ENCODE measurements around the gene GBGT1.

The GBGT1 gene

DNA sequence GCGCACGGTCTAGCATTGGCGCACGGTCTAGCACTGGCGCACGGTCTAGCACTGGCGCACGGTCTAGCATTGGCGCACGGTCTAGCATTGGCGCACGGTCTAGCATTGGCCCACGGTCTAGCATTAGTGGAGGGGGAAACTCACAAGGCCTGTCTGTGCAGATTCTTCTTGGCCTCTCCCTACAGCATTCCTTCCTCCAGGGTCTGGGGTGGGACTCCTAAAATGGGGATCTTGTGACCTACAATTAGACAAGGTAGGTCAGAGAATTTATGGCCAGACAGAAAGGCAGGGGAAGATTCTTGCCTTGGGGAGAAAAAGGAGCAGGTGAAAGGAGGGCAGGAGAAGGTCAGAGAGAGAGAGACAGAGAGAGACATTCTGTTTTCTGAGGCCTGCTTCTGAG is 5.4 kb upstream of the GBGT1 start:
- Histone ChIP-seq H3K4me3 (ENCODE audit: low read depth, low read length) (no peak overlapping the region), H3K27me3 (ENCODE audit: insufficient read depth, low read depth, severe bottlenecking) (no peaks in the 10 kb centered on the region), H3K27ac (no peak overlapping the region), H3K36me3 (no peaks in the 10 kb centered on the region), H3K9me3 (ENCODE audit: severe bottlenecking) (no peaks in the 10 kb centered on the region)
- TF ChIP-seq, protein P1, sequence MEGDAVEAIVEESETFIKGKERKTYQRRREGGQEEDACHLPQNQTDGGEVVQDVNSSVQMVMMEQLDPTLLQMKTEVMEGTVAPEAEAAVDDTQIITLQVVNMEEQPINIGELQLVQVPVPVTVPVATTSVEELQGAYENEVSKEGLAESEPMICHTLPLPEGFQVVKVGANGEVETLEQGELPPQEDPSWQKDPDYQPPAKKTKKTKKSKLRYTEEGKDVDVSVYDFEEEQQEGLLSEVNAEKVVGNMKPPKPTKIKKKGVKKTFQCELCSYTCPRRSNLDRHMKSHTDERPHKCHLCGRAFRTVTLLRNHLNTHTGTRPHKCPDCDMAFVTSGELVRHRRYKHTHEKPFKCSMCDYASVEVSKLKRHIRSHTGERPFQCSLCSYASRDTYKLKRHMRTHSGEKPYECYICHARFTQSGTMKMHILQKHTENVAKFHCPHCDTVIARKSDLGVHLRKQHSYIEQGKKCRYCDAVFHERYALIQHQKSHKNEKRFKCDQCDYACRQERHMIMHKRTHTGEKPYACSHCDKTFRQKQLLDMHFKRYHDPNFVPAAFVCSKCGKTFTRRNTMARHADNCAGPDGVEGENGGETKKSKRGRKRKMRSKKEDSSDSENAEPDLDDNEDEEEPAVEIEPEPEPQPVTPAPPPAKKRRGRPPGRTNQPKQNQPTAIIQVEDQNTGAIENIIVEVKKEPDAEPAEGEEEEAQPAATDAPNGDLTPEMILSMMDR (IDR thresholded peaks at IDR 0.05; ENCODE audit: low read depth, low read length), result no peak
- no peak for DNase-seq

DNA sequence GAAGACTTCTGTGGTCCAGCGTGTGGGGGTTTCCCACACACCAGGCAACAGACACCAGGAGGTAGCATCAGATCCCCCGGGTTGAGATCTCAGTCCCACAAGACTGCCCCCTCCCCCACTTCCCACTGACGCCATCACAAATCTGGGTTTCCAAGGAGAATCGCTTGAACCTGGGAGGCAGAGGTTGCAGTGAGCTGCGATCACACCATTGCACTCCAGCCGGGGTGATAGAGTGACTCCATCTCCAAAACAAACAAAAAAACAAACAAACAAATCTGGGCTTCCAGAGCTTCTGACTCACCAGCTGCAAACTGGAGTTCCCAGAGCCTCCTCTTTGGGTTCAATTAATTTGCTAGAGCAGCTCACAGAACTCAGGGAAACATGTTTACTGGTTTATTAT is 4.7 kb upstream of the GBGT1 start:
- Histone ChIP-seq H3K27ac (no peak overlapping the region), H3K4me3 (ENCODE audit: low read depth, low read length) (no peak overlapping the region), H3K27me3 (ENCODE audit: insufficient read depth, low read depth, severe bottlenecking) (no peaks in the 10 kb centered on the region), H3K36me3 (no peaks in the 10 kb centered on the region), H3K9me3 (ENCODE audit: severe bottlenecking) (no peaks in the 10 kb centered on the region)
- DNase-seq, result no peak
- TF ChIP-seq, protein P1 (IDR thresholded peaks at IDR 0.05; ENCODE audit: low read depth, low read length), result no peak

DNA sequence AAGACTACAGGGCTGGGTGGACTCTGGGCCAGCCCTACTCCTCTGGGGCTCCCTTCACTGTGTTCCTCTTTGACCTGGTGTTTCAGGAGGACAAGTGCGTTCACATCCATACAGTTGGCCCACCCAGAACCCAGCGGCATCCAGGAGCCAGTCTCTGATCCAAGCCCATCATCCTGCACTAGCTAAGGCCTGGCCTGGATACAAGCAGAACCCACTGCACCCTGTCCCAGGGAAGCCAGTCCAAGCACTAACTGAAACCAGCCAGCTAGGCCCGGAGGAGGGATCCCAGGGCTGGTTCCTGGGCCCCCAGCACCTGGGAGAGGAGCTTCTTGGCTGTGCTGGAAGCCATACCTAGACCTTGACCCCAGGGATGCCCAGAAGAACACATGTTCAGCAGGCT is 4.1 kb upstream of the GBGT1 start:
- H3K9me3 ChIP-seq (ENCODE audit: severe bottlenecking), result no peaks in the 10 kb centered on the region
- no peak for DNase-seq
- no peak overlapping the region for H3K4me3 ChIP-seq (ENCODE audit: low read depth, low read length)
- no peaks in the 10 kb centered on the region for H3K27me3 ChIP-seq (ENCODE audit: insufficient read depth, low read depth, severe bottlenecking)
- H3K27ac ChIP-seq, result no peak overlapping the region
- TF ChIP-seq, protein P1 (IDR thresholded peaks at IDR 0.05; ENCODE audit: low read depth, low read length), result no peak
- no peaks in the 10 kb centered on the region for H3K36me3 ChIP-seq

DNA sequence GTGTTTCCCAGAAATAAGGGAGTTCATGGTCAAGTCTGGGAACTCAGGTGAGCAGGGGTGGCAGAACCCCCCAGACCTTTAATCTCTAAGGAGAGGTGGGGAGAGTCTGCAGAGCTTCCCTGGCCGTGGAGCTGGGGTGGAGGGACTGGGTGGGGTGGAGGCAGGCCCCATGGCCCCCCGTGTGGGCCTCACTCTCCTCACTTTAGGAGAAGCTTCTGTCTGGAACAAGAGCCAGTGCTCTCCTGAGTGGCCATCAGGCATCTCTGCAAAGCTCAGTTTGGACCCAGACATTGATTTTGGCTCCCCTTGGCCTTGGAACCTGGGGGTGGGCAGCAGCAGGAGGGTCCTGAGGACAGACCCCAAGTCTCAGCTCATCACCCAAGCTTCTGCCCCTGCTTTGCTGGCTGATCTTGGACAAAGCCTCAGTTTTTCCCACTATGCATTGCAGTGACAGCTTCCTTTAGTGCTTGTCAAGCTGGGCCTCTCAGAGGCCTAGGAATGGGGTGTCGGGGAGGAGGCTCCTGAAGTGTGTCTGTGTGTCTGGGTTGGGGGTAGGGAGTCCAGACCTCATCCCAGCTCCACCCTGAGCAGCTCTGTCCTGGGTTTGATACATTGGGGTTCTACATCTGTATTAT is 3.5 kb upstream of the GBGT1 start:
- TF ChIP-seq, protein P1 (IDR thresholded peaks at IDR 0.05; ENCODE audit: low read depth, low read length), result no peak
- DNase-seq, result no peak
- H3K9me3 ChIP-seq (ENCODE audit: severe bottlenecking), result no peaks in the 10 kb centered on the region
- H3K27ac ChIP-seq, result no peak overlapping the region
- H3K4me3 ChIP-seq (ENCODE audit: low read depth, low read length), result no peak overlapping the region
- H3K36me3 ChIP-seq, result no peaks in the 10 kb centered on the region
- no peaks in the 10 kb centered on the region for H3K27me3 ChIP-seq (ENCODE audit: insufficient read depth, low read depth, severe bottlenecking)

DNA sequence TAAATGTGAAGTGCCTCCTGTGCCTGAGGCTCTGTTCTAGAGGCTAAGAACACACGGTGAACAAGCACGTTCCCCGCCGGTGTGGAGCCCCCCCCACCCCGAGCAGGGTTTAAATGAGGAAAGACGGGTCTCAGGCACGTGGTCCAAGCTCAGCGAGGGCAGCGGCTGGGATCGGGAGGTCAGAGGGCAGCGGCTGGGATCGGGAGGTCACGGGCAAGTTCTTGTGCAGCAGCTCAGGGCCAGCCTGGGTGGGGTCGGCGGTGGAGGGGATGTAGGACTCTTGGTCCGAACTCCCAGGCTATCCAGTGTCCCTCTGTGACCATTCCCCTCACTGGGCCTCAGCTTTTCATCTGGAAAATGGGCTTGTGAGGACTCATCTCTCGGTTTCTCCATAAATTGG is 2.7 kb upstream of the GBGT1 start:
- no peak for DNase-seq
- Histone ChIP-seq H3K27ac (no peak overlapping the region), H3K4me3 (ENCODE audit: low read depth, low read length) (no peak overlapping the region), H3K36me3 (no peaks in the 10 kb centered on the region), H3K27me3 (ENCODE audit: insufficient read depth, low read depth, severe bottlenecking) (no peaks in the 10 kb centered on the region), H3K9me3 (ENCODE audit: severe bottlenecking) (no peaks in the 10 kb centered on the region)
- TF ChIP-seq, protein P1 (IDR thresholded peaks at IDR 0.05; ENCODE audit: low read depth, low read length), result no peak

DNA sequence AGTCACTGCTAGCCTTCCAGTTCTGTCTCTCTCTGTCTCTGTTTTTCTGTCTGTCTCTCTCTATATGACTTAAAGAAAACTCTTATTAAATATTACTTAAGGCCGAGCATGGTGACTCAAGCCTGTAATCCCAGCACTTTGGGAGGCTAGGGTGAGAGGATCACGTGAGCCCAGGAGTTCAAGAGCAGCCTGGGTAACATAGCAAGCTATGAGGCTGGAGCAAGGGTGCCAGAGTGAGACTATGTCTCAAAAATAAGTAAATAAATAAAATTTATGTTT is 1.7 kb upstream of the GBGT1 start:
- Histone ChIP-seq H3K27ac (no peak overlapping the region), H3K4me3 (ENCODE audit: low read depth, low read length) (no peak overlapping the region), H3K9me3 (ENCODE audit: severe bottlenecking) (no peaks in the 10 kb centered on the region), H3K27me3 (ENCODE audit: insufficient read depth, low read depth, severe bottlenecking) (no peaks in the 10 kb centered on the region), H3K36me3 (no peaks in the 10 kb centered on the region)
- TF ChIP-seq, protein P1 (IDR thresholded peaks at IDR 0.05; ENCODE audit: low read depth, low read length), result no peak
- no peak for DNase-seq

Data from WERI-Rb-1 (cell line).